CD4-positive, alpha-beta T cell treated with Interleukin-2 at 100 ng/mL for 4 hours (primary cell): ENCODE results near the gene CCDC102A.

Source experiments
- DNase-seq: peaks from one replicate; pipeline ENCODE4 v3.0.0-alpha.2; 2020; ENCODE audit warnings: low spot score

Gene CCDC102A

GRCh38 chr16:57518520-57518919 lies 17.9 kb downstream of the CCDC102A start:
- no peak for DNase-seq

GRCh38 chr16:57517397-57518367 lies 18.7 kb downstream of the CCDC102A start:
- DNase-seq: no peak

- no peak for DNase-seq
Measured at GRCh38 chr16:57516773-57517172, 19.6 kb downstream of the CCDC102A start.

- DNase-seq: no peak
Measured at GRCh38 chr16:57516176-57516725, 20.1 kb downstream of the CCDC102A start.

GRCh38 chr16:57514791-57515600 lies 21.4 kb downstream of the CCDC102A start:
- no peak for DNase-seq

- no peak for DNase-seq
Measured at GRCh38 chr16:57514371-57514770, 22.0 kb downstream of the CCDC102A start.

GRCh38 chr16:57513371-57514102 lies 22.8 kb downstream of the CCDC102A start:
- no peak for DNase-seq

- no peak for DNase-seq
Measured at GRCh38 chr16:57512296-57513001, 23.9 kb downstream of the CCDC102A start.

GRCh38 chr16:57510016-57510871 lies 26.1 kb downstream of the CCDC102A start:
- no peak for DNase-seq

GRCh38 chr16:57509231-57509923 lies 27.0 kb downstream of the CCDC102A start:
- DNase-seq: no peak

- no peak for DNase-seq
Measured at GRCh38 chr16:57508035-57508425, 28.3 kb downstream of the CCDC102A start.

- DNase-seq: no peak
Measured at GRCh38 chr16:57507136-57508034, 29.0 kb downstream of the CCDC102A start.

- no peak for DNase-seq
Measured at GRCh38 chr16:57505169-57505568, 31.2 kb downstream of the CCDC102A start.

GRCh38 chr16:57504491-57504890 lies 31.9 kb downstream of the CCDC102A start:
- DNase-seq: no peak

- DNase-seq: no peak
Measured at GRCh38 chr16:57504001-57504400, 32.4 kb downstream of the CCDC102A start.

GRCh38 chr16:57503366-57503765 lies 33.0 kb downstream of the CCDC102A start:
- DNase-seq: no peak

- DNase-seq: no peak
Measured at GRCh38 chr16:57502048-57502775, 34.2 kb downstream of the CCDC102A start.

GRCh38 chr16:57501492-57501891 lies 34.9 kb downstream of the CCDC102A start:
- DNase-seq: no peak
